Small intestine (tissue), 7 donors: ENCODE data around the gene MEGF6. TPM values are rescaled to one million over a fixed set of nuclear protein-coding genes. Genes with fewer than 3 reads are reported as not detected.
"Not testable (repeated sequence)": the region's sequence is repeated elsewhere in the genome, so short reads cannot be mapped to it uniquely, and the experiment has no call there.

Experiments used
- DNase-seq, 2 donors: peaks; one replicate each; pipeline versions ENCODE4 v3.0.0 to v3.0.0-alpha.2; 2013
- FAIRE-seq: peaks from 2 replicates; lab custom pipeline; 2012; peaks lifted over from hg19 to GRCh38; lab: Jason Lieb, UNC
- H3K27ac ChIP-seq, 3 donors: one replicate each; pipeline ENCODE4 v1.5.1; 2013; ENCODE audit warnings: low read length in 2 of 3, mild to moderate bottlenecking in 2 of 3, control low read depth in 1 of 3, inconsistent platforms in 1 of 3, low read depth in 1 of 3, moderate library complexity in 1 of 3
- H3K27me3 ChIP-seq, 3 donors: one replicate each; pipeline ENCODE4 v1.6.1; 2013; ENCODE audit warnings: low read length in 3 of 3, inconsistent platforms in 1 of 3; ENCODE audit not compliant: control insufficient read depth in 3 of 3, insufficient read depth in 3 of 3
- H3K36me3 ChIP-seq, 3 donors: one replicate each; pipeline ENCODE4 v1.6.1; 2013; ENCODE audit warnings: low read length in 3 of 3, inconsistent platforms in 1 of 3, low read depth in 1 of 3, mild to moderate bottlenecking in 1 of 3, moderate library complexity in 1 of 3; ENCODE audit not compliant: control insufficient read depth in 3 of 3, insufficient read depth in 2 of 3
- H3K4me1 ChIP-seq, 3 donors: one replicate each; pipeline ENCODE4 v1.6.1; 2013; ENCODE audit warnings: low read length in 2 of 3, inconsistent platforms in 1 of 3, low read depth in 1 of 3, mild to moderate bottlenecking in 1 of 3, moderate library complexity in 1 of 3; ENCODE audit not compliant: control insufficient read depth in 3 of 3, insufficient read depth in 2 of 3
- H3K4me3 ChIP-seq, 3 donors: one replicate each; pipeline ENCODE4 v1.5.1; 2013; ENCODE audit warnings: low read length in 3 of 3, control low read depth in 1 of 3, inconsistent platforms in 1 of 3, low read depth in 1 of 3, mild to moderate bottlenecking in 1 of 3, moderate library complexity in 1 of 3
- H3K9me3 ChIP-seq, 2 donors: one replicate each; pipeline ENCODE4 v1.6.1; 2013; ENCODE audit warnings: low read depth in 1 of 2, low read length in 1 of 2; ENCODE audit not compliant: control insufficient read depth in 2 of 2, insufficient read depth in 1 of 2
- WGBS, 3 donors: extraction: QIAGEN DNeasy Blood & Tissue Kit; methylation state at CpG; one replicate each; pipeline ENCODE4 v1.1.7; 2013; 5-methylcytosine and 5-hydroxymethylcytosine counted together
- polyA plus RNA-seq, 4 donors: library from polyadenylated mRNA; stranded (reverse) in 3 of 4; unstranded in 1 of 4; fragments of 200-250 nt in 3 of 4; fragments of 120-200 nt in 1 of 4; gene quantifications; one replicate each; pipeline versions ENCODE4 v1.2.1 to v1.2.3, GENCODE V29; 2013
- donor health status: healthy with polysubstance abuse.
- donor health status: control.
- donor health status: control.
- donor health status: Bipolar disorder and iron deficiency.
- donor health status: healthy.

Gene MEGF6
- polyA plus RNA-seq, 4 donors: 0.45 to 5.8 (median 3.7) TPM

DNA sequence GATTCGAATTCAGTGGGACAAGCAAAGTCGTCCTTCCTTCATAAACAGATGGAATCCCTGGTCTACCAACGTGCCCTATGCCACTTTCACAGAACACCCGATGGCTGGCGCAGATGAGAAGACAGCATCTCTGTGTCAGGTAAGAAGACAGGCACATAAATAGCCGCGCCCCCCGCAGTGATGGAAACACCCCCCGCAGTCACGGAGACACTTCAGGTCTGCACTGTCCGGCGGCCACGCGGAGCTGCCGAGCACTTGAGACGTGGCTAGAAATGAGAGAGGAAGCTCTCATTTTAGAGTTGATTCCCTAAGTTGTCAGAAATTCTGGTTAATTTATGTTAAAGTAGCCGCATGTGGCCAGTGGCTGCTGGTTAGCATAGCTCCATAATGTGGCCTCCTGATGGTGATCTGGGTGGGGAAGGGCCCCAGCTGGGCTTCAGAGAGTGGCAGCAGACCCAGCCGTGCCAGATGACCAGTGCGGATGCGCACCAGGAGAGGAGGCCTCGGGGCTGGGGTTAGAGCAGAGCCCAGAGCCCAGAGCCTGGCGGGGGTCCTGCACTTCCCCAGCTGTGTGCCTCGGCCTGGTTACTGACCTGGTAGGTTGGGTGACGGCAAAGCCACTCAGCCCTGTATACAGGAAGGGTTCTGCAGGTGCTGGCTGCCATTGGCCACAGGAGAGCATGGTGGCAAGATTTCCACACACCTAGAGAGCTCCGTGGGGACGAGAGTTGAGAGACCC is 16.4 kb upstream of the MEGF6 start:
- WGBS, 3 donors: 94 to 96% (median 94%) methylated on average over 26 of the region's 26 CpGs
- Histone ChIP-seq H3K36me3 (peaks cover 8 to 61% (median 21%) of the 10 kb centered on the region in 3 donors), H3K4me3 (no peak overlapping the region), H3K27me3 (no peaks in the 10 kb centered on the region), H3K9me3 (no peaks in the 10 kb centered on the region), H3K27ac (no peak overlapping the region), H3K4me1 (peaks cover 2 to 21% (median 10%) of the 10 kb centered on the region in 3 donors)
- DNase-seq: no peak
- FAIRE-seq: no peak

DNA sequence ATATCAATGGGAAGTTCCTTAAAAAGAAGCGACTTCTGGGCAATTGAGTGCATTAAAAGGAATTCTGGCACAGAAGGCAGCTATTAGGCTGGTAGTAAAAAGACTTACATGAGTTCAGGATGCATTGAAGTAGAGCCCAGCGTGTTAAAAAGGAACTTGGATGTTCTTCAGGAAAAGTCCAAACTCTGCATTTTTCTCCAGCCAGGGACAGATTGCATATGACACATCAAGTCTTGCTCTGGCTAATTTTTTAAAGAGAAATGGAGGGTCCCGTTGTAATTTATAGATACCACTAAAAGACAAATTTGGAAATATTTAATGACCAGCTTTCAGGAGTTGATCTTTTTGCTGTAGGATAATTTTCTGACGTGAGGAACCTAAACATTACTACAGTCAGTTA is 14.7 kb upstream of the MEGF6 start:
- FAIRE-seq: no peak
- Histone ChIP-seq H3K4me1 (peaks cover 2 to 27% (median 10%) of the 10 kb centered on the region in 3 donors), H3K4me3 (peak overlapping the region in 2 of 3 donors; percentile 56 to 75), H3K36me3 (peaks cover 8 to 45% (median 21%) of the 10 kb centered on the region in 3 donors), H3K27me3 (no peaks in the 10 kb centered on the region), H3K9me3 (no peaks in the 10 kb centered on the region), H3K27ac (peak overlapping the region; percentile 95 to 97 (median 95))
- WGBS, 3 donors: 62 to 70% (median 65%) methylated on average over 4 of the region's 4 CpGs
- no peak for DNase-seq

DNA sequence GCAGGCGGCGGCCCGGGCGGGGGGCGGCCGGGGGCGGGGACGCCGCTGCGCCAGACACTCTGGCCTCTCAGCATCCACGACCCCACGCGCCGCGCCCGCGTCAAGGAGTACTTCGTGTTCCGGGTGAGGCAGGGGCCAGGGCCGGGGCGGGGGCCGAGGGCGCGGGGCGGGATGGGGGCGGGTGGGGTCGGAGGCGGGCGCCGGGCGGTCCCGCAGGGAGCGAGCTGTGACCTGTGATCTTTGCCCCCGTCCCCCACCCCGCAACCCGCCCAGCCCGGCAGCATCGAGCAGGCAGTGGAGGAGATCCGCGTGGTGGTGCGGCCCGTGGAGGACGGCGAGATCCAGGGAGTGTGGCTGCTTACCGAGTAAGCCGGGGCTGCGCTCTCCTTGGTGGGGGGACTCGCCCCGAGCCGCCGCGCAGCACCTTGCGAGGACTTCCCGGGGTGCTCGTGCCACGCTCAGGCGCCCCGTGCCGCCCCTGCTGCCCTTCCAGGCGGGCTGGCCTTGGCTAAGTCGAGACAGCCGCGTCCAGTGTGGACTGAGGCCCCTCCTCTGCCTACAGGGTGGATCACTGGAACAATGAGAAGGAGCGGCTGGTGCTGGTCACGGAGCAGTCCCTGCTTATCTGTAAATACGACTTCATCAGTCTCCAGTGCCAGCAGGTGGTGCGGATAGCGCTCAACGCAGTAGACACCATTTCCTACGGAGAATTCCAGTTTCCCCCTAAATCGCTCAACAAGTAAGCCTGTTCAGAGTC is 14.0 kb upstream of the MEGF6 start:
- FAIRE-seq: no peak

DNA sequence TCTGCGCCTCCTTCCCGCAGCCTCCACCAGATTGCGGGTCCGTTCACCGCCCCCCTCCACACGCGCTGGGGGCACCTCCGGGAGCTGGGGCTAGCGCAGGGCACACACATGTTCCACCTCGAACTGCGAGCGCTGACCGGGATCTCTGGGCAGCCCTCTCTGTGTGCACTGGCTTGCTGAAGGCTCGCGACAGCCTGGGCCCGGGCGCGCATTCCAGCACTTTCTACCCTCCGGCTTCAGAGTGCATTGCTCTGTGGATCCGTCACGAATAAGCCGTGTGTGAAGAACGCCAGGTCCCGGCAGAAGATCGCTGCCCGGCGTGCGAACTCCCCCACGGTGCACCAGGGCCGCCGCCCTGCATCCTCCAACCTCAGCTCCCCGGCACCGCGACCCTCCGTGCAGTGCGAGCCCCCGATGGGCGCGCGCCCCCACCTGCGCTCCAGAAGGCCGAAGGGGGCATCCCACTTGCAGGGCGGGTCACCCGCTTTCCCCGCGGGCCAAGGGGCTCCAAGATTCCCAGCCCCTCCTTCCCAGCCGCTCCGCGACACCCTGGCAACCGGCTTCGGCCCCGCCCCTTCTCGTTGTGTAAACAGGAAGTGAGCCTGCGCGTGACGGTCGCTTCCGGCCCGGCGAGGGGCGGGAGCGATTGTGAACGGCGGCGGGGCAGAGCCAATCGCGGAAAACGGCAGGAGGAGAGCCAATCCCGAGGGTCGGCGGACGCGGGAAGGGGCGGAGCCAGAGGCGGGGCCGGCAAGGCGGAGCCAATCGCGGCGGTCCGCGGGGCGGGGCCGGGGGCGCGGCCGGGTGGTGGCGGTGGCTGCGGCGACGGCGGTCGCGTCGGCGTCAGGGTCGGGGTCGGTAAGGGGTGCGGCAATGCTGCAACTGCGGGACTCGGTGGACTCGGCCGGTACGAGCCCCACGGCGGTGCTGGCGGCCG is 13.2 kb upstream of the MEGF6 start, which contains the start of gene TPRG1L:
Gene TPRG1L, plus strand, starts transcription at position 816 of the 937 bp plus-strand sequence. Its CDS starts 58 bp downstream, at position 874.
- 0 to 1% (median 0%) methylated on average over 80 to 108 of the region's 108 CpGs for WGBS, 3 donors
- Histone ChIP-seq H3K36me3 (peaks cover 5 to 30% (median 19%) of the 10 kb centered on the region in 3 donors), H3K27me3 (no peaks in the 10 kb centered on the region), H3K4me3 (peak within 1 kb of the TSS; percentile 75 to 81 (median 75)), H3K9me3 (no peaks in the 10 kb centered on the region), H3K4me1 (peaks cover 2 to 27% (median 10%) of the 10 kb centered on the region in 3 donors), H3K27ac (peak within 1 kb of the TSS; percentile 95 to 97 (median 95))
- FAIRE-seq (no peak), DNase-seq (peak; percentile 98 to 99)

More for the DNA sequence above, 14.0 kb upstream of the MEGF6 start:
- DNase-seq: peak; percentile 86 to 88
- H3K27ac ChIP-seq: peak overlapping the region; percentile 95 to 97 (median 95)
- H3K9me3 ChIP-seq: no peaks in the 10 kb centered on the region
- 2 to 9% (median 3%) methylated on average over 14 to 71 of the region's 71 CpGs for WGBS, 3 donors
- H3K4me3 ChIP-seq: peak overlapping the region; percentile 56 to 75 (median 75)
- H3K36me3 ChIP-seq: peaks cover 8 to 39% (median 21%) of the 10 kb centered on the region in 3 donors
- H3K27me3 ChIP-seq: no peaks in the 10 kb centered on the region
- peaks cover 2 to 27% (median 10%) of the 10 kb centered on the region in 3 donors for H3K4me1 ChIP-seq

DNA sequence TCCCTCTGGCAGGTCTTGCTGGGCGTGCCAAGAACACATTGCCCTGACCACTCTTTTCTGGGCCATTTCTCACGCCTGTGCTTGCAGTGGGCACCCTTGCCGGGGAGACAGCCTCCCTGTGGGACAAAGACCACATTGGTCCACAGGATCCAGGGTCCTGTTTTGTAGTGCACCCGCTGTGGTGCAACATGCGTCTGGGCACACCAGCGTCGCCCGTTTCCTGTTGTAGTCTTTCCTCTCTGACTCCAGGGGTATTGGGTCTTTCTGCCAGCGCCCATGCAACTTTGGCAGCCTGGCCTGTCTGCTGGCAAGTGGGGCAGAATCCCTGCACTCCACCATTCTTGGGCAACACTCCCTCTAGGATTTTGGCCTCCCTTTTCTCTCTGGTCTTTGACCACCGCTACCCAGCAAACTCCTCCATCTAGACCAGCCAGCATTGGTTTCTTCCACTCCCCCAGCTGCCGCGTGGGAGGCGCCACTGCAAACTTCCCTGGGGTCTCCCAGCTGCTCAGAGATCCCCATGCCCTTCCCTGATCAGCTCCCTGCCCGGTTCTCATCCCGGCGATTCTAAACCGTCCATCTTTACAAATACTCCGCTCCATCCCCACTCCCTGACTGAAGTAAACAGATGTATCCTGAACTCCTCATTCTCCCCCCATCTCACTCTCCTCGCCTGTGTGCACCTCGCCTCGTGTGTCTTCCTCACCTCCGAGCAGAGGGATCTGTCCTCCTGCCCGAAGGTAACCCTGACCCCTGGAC is 12.3 kb upstream of the MEGF6 start:
- WGBS, 3 donors: 34 to 40% (median 35%) methylated on average over 23 of the region's 23 CpGs
- H3K4me3 ChIP-seq: peak overlapping the region; percentile 66 to 81 (median 75)
- peak in 1 of 2 donors; percentile 36 for DNase-seq
- H3K27me3 ChIP-seq: no peaks in the 10 kb centered on the region
- peak overlapping the region in 2 of 3 donors; percentile 25 to 55 for H3K27ac ChIP-seq
- peaks cover 2 to 29% (median 10%) of the 10 kb centered on the region in 3 donors for H3K4me1 ChIP-seq
- no peaks in the 10 kb centered on the region for H3K9me3 ChIP-seq
- FAIRE-seq: no peak
- peaks cover 1 to 22% (median 12%) of the 10 kb centered on the region in 3 donors for H3K36me3 ChIP-seq

DNA sequence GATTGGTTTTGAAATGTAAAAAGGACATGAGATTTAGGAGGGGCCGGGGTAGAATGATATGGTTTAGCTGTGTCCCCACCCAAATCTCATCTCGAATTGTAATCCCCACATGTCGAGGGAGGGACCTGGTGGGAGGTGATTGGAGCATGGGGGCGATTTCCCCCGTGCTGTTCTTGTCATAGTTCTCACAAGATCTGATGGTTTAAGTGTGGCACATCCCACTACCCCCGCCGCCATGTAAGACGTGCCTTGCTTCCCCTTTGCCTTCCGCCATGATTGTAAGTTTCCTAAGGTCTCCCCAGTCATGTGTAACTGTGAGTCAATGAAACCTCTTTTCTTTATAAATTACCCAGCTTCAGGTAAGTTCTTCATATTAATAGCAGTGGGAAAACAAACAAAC is 10.8 kb upstream of the MEGF6 start:
- H3K4me1 ChIP-seq: peaks cover 2 to 30% (median 10%) of the 10 kb centered on the region in 3 donors
- not testable (repeated sequence) for H3K4me3 ChIP-seq, H3K27me3 ChIP-seq, FAIRE-seq, H3K9me3 ChIP-seq, H3K36me3 ChIP-seq, H3K27ac ChIP-seq, DNase-seq
- WGBS, 3 donors: 79 to 89% (median 85%) methylated on average over 9 of the region's 9 CpGs

DNA sequence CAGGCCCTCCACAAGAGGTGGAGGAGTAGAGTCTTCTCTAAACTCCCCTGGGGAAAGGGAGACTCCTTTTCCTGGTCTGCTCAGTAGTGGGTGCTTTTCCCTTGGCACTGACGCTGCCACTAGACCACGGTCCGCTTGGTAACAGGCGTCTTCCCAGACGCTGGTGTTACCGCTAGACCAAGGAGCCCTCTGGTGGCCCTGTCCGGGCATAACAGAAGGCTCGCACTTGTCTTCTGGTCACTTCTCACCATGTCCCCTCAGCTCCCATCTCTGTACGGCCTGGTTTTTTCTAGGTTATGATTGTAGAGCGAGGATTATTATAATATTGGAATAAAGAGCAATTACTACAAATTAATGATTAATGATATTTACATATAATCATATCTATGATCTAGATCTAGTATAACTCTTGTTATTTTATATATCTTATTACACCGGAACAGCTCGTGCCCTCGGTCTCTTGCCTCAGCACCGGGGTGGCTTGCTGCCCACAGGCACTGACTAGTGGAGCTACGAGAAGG is 9.9 kb upstream of the MEGF6 start:
- not testable (repeated sequence) for H3K4me3 ChIP-seq, H3K9me3 ChIP-seq, H3K27ac ChIP-seq, H3K27me3 ChIP-seq, H3K36me3 ChIP-seq, FAIRE-seq
- DNase-seq: peak in 1 of 2 donors; percentile 32
- WGBS, 3 donors: 17 to 24% (median 17%) methylated on average over 10 to 15 of the region's 15 CpGs
- peaks cover 2 to 29% (median 10%) of the 10 kb centered on the region in 3 donors for H3K4me1 ChIP-seq
